Loucy (cell line): Measurements from ENCODE around the gene CACNA1B.

ENCODE experiments used
- CTCF ChIP-seq: fragments of 200-600 bp; sonication (generic); conservative IDR thresholded peaks from 2 replicates; pipeline ENCODE4 v1.5.1; 2014; ENCODE audit warnings: mild to moderate bottlenecking, antibody characterized with exemption, low read length
- EZH2phosphoT487 ChIP-seq: fragments of 200-600 bp; IDR thresholded peaks from 2 replicates; pipeline ENCODE4 v1.6.1; 2018; ENCODE audit warnings: antibody characterized with exemption, mild to moderate bottlenecking, moderate library complexity, borderline replicate concordance

- TF ChIP-seq CTCF: no peak
- no peak for TF ChIP-seq EZH2phosphoT487
Observed at GRCh38 chr9:137918331-137919094, 40.9 kb downstream of the CACNA1B start.
